Choroid plexus epithelial cell (primary cell): ENCODE data around the gene EEIG1.

Source experiments
- DNase-seq: peaks from one replicate; pipeline ENCODE4 v3.0.0-alpha.2; 2010; ENCODE audit warnings: low read depth
- H3K4me3 ChIP-seq: 2 replicates; pipeline ENCODE4 v1.5.1; 2011; ENCODE audit warnings: low read depth, mild to moderate bottlenecking, control low read depth, low read length, moderate library complexity
- CTCF ChIP-seq: conservative IDR thresholded peaks from 2 replicates; pipeline ENCODE4 v1.5.1; 2011; ENCODE audit warnings: low read depth, mild to moderate bottlenecking, control low read depth, inconsistent platforms, low read length, moderate library complexity

The EEIG1 gene

GRCh38 chr9:127970401-127971313 is 10.1 kb downstream of the EEIG1 start:
- no peak for TF ChIP-seq CTCF
- H3K4me3 ChIP-seq, result no peak overlapping the region
- peak; percentile 61 for DNase-seq

GRCh38 chr9:127968700-127969383 is 11.9 kb downstream of the EEIG1 start:
- TF ChIP-seq CTCF, result no peak
- DNase-seq, result peak; percentile 80
- no peak overlapping the region for H3K4me3 ChIP-seq

- H3K4me3 ChIP-seq, result no peak overlapping the region
- no peak for TF ChIP-seq CTCF
Measured at GRCh38 chr9:127968042-127968441, 12.7 kb downstream of the EEIG1 start.

GRCh38 chr9:127967151-127967809 is 13.5 kb downstream of the EEIG1 start:
- no peak for TF ChIP-seq CTCF
- no peak overlapping the region for H3K4me3 ChIP-seq
- no peak for DNase-seq

More at GRCh38 chr9:127968042-127968441, 12.7 kb downstream of the EEIG1 start:
- peak; percentile 37 for DNase-seq

- no peak overlapping the region for H3K4me3 ChIP-seq
- no peak for DNase-seq
- no peak for TF ChIP-seq CTCF
Measured at GRCh38 chr9:127966416-127967150, 14.2 kb downstream of the EEIG1 start.

- no peak for DNase-seq
- no peak overlapping the region for H3K4me3 ChIP-seq
- no peak for TF ChIP-seq CTCF
Measured at GRCh38 chr9:127965953-127966352, 14.8 kb downstream of the EEIG1 start.
